ENCODE data around the gene DOK7. TPM values are rescaled to one million over a fixed set of nuclear protein-coding genes. Genes with fewer than 3 reads are reported as not detected.

The DOK7 gene
- total RNA-seq, 2 donors from 2014 or later, result 6.3 to 7.0 TPM

GRCh38 chr4:3527914-3528876 lies 65.1 kb downstream of the DOK7 start:
- Histone ChIP-seq H3K9me3 (no peaks in the 10 kb centered on the region), H3K36me3 (replicated peaks in 1 of 2; ENCODE audit: insufficient read depth in 1 of 2, low read depth in 2 of 2) (peaks cover 0 to 9% of the 10 kb centered on the region in 2 donors), H3K4me1 (peaks cover 27% of the 10 kb centered on the region), H3K4me3 (no peak overlapping the region), H3K27me3 (no peaks in the 10 kb centered on the region), H3K27ac (no peak overlapping the region)
- ATAC-seq (no peak), DNase-seq (no peak)
- TF ChIP-seq CTCF (IDR thresholded peaks at IDR 0.05), result no peak
- no peak for TF ChIP-seq POLR2A (IDR thresholded peaks at IDR 0.05)
- intact Hi-C loops (cut with DNase I), result no loop called here
- 80 to 87% methylated on average over 15 to 27 of the region's 27 CpGs for WGBS, 2 donors

DNA sequence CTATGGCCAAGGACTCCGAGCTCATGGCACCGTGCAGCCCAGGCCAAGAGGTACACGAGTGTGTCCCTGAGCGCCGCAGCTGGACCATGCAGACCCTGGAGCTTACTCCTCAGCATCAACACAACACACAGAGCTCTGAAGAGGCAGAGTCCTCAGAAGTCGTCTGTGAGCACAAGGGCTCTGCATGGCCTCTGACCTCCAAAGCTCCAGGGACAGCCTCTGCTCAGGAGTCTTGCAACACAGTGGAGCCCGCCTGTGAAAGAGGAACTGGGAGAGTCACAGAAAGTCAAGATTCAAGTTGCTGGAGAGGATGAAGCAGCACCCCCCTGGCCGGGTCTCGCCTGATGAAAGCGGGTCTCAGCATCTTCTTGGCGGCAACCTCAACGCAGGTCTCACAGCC lies 66.3 kb downstream of the DOK7 start:
- no peak for ATAC-seq
- no peak overlapping the region for H3K4me3 ChIP-seq
- peak in 1 of 4 donors; percentile 64 for DNase-seq
- no peak overlapping the region for H3K27ac ChIP-seq
- 77 to 78% methylated on average over 12 of the region's 12 CpGs for WGBS, 2 donors
- intact Hi-C loops (cut with DNase I), result no loop called here
- peaks cover 0 to 2% of the 10 kb centered on the region in 2 donors for H3K36me3 ChIP-seq (replicated peaks in 1 of 2; ENCODE audit: insufficient read depth in 1 of 2, low read depth in 2 of 2)
- peaks cover 27% of the 10 kb centered on the region for H3K4me1 ChIP-seq
- no peaks in the 10 kb centered on the region for H3K9me3 ChIP-seq
- H3K27me3 ChIP-seq, result no peaks in the 10 kb centered on the region
- TF ChIP-seq POLR2A (IDR thresholded peaks at IDR 0.05), result no peak
- TF ChIP-seq CTCF (IDR thresholded peaks at IDR 0.05), result no peak

- intact Hi-C loops (cut with DNase I), result no loop called here
- no peak for ATAC-seq
- no peaks in the 10 kb centered on the region for H3K9me3 ChIP-seq
- H3K27me3 ChIP-seq, result no peaks in the 10 kb centered on the region
- no peak overlapping the region for H3K27ac ChIP-seq
- H3K36me3 ChIP-seq (replicated peaks in 1 of 2; ENCODE audit: insufficient read depth in 1 of 2, low read depth in 2 of 2), result no peaks in the 10 kb centered on the region
- H3K4me3 ChIP-seq, result no peak overlapping the region
- peaks cover 27% of the 10 kb centered on the region for H3K4me1 ChIP-seq
- 82 to 86% methylated on average over 12 to 16 of the region's 16 CpGs for WGBS, 2 donors
- TF ChIP-seq POLR2A (IDR thresholded peaks at IDR 0.05), result no peak
- TF ChIP-seq CTCF (IDR thresholded peaks at IDR 0.05), result no peak
- no peak for DNase-seq
Observed at GRCh38 chr4:3530051-3530450, 66.9 kb downstream of the DOK7 start.

DNA sequence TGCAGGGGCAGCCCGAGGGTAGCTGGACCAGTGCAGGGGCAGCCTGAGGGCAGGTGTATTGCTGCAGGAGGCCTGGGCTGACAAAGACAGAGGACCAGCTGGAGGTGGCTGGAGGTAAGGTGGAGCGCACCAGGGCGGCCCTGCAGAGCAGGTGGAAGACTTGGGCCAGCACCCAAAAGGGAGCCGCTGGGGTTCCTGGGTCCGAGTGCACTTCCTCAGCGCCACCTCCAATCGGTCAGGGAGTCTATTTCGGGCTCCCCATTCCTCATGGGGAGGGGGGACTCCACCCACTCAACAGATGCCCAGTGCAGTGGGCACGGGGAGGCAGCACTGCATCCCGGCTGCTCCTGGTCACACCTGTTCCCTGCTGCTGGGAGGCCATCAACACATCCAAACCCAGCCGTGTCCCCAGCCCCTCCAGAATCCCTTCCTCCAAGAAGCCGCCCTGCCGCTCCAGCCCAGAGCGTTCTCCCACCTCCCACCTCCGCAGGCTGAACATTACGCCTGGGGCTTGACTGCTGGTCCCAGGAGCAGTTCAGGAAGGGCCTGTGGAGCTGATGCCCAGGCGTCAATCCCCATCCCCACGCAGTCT lies 67.7 kb downstream of the DOK7 start:
- H3K9me3 ChIP-seq, result no peaks in the 10 kb centered on the region
- TF ChIP-seq POLR2A (IDR thresholded peaks at IDR 0.05) (no peak), CTCF (IDR thresholded peaks at IDR 0.05) (no peak)
- no peak for ATAC-seq
- peak in 1 of 4 donors; percentile 21 for DNase-seq
- H3K36me3 ChIP-seq (replicated peaks in 1 of 2; ENCODE audit: insufficient read depth in 1 of 2, low read depth in 2 of 2), result no peaks in the 10 kb centered on the region
- intact Hi-C loops (cut with DNase I), result no loop called here
- no peak overlapping the region for H3K27ac ChIP-seq
- no peaks in the 10 kb centered on the region for H3K27me3 ChIP-seq
- H3K4me3 ChIP-seq, result peak overlapping the region; percentile 87 to 99
- 50 to 51% methylated on average over 11 to 18 of the region's 18 CpGs for WGBS, 2 donors
- peaks cover 27% of the 10 kb centered on the region for H3K4me1 ChIP-seq

All from body of pancreas (tissue), 4 donors.